SK-N-SH (cell line): ENCODE results near the gene JAG2. TPM values are rescaled to one million over a fixed set of nuclear protein-coding genes. Genes with fewer than 3 reads are reported as not detected.

ENCODE experiments used
- CTCF ChIA-PET: fragments of 300-600, 350-600 bp; formaldehyde crosslinking; extraction: SDS; loops from one replicate; lab custom pipeline; 2021; lab: Yijun Ruan, JAX
- POLR2A ChIA-PET: fragments of 350-600 bp; sonication (Branson Sonifier 250); formaldehyde crosslinking; extraction: SDS; loops from one replicate; lab custom pipeline; 2020; ENCODE audit warnings: antibody characterized with exemption, inconsistent platforms; lab: Yijun Ruan, JAX
- DNase-seq: peaks from one replicate; pipeline ENCODE4 v3.0.0; 2012
- H2AFZ ChIP-seq: fragments of 200-600 bp; sonication (generic); 2 replicates; pipeline ENCODE4 v1.8.1; 2016; ENCODE audit warnings: antibody characterized with exemption, mild to moderate bottlenecking, low read depth
- H3F3A ChIP-seq: fragments of 200-600 bp; sonication (generic); replicated peaks from 2 replicates; pipeline ENCODE3; 2016; ENCODE audit warnings: antibody characterized with exemption, mild to moderate bottlenecking; ENCODE audit not compliant: insufficient read depth
- H3K27ac ChIP-seq, 2 experiments: fragments of 200-500 bp in 1 of 2; fragments of 200-600 bp in 1 of 2; sonication (Bioruptor generic) in 1 of 2; sonication (generic), shearing (Covaris generic) in 1 of 2; 2 replicates each; pipeline versions ENCODE4 v1.5.1 to v1.6.1; 2014 to 2016; ENCODE audit warnings: low read depth in 2 of 2, inconsistent platforms in 1 of 2, low read length in 1 of 2, mild to moderate bottlenecking in 1 of 2, mixed read lengths in 1 of 2
- H3K27me3 ChIP-seq: fragments of 200-600 bp; sonication (generic), shearing (Covaris generic); 2 replicates; pipeline ENCODE4 v1.6.1; 2016; ENCODE audit warnings: mixed run types; ENCODE audit not compliant: insufficient read depth
- H3K36me3 ChIP-seq, 2 experiments: fragments of 200-500 bp in 1 of 2; fragments of 200-600 bp in 1 of 2; sonication (Bioruptor generic) in 1 of 2; sonication (generic) in 1 of 2; replicated peaks in 1 of 2; 2 replicates each; pipeline versions ENCODE3 to v1.5.1; 2014 to 2016; ENCODE audit warnings: low read length in 1 of 2, mild to moderate bottlenecking in 1 of 2; ENCODE audit not compliant: insufficient read depth in 2 of 2, control insufficient read depth in 1 of 2
- H3K4me1 ChIP-seq, 2 experiments: fragments of 200-500 bp in 1 of 2; fragments of 200-600 bp in 1 of 2; sonication (Bioruptor generic) in 1 of 2; sonication (generic), shearing (Covaris generic) in 1 of 2; 2 replicates each; pipeline versions ENCODE4 v1.5.1 to v1.6.1; 2014 to 2016; ENCODE audit warnings: low read depth in 1 of 2, low read length in 1 of 2, mixed run types in 1 of 2; ENCODE audit not compliant: insufficient read depth in 2 of 2, control insufficient read depth in 1 of 2
- H3K4me2 ChIP-seq: fragments of 200-600 bp; sonication (generic), shearing (Covaris generic); 2 replicates; pipeline ENCODE4 v1.6.1; 2017; ENCODE audit warnings: mixed run types
- H3K4me3 ChIP-seq, 2 experiments: fragments of 200-500 bp in 1 of 2; fragments of 200-600 bp in 1 of 2; sonication (Bioruptor generic) in 1 of 2; sonication (generic), shearing (Covaris generic) in 1 of 2; 2 replicates each; pipeline versions ENCODE4 v1.5.1 to v1.8.1; 2014 to 2016; ENCODE audit warnings: low read depth in 2 of 2, inconsistent platforms in 1 of 2, low read length in 1 of 2, mild to moderate bottlenecking in 1 of 2, mixed read lengths in 1 of 2, moderate library complexity in 1 of 2
- H3K79me2 ChIP-seq: fragments of 200-600 bp; sonication (generic); 2 replicates; pipeline ENCODE4 v1.8.1; 2017; ENCODE audit warnings: mild to moderate bottlenecking; ENCODE audit not compliant: insufficient read depth
- H3K9ac ChIP-seq: fragments of 200-600 bp; sonication (generic); 2 replicates; pipeline ENCODE4 v1.6.1; 2017; ENCODE audit warnings: mixed run types
- H3K9me2 ChIP-seq: fragments of 200-600 bp; sonication (generic); 2 replicates; pipeline ENCODE4 v1.6.1; 2017; ENCODE audit warnings: mixed run types
- H3K9me3 ChIP-seq: fragments of 200-600 bp; sonication (generic); 2 replicates; pipeline ENCODE4 v1.6.1; 2017; ENCODE audit warnings: mixed run types, mild to moderate bottlenecking, moderate library complexity
- H4K20me1 ChIP-seq: fragments of 200-600 bp; sonication (generic); 2 replicates; pipeline ENCODE4 v1.6.1; 2017; ENCODE audit warnings: mild to moderate bottlenecking, mixed run types; ENCODE audit not compliant: insufficient read depth
- CTCF ChIP-seq: fragments of 200-600 bp; sonication (generic); IDR thresholded peaks from 2 replicates; pipeline ENCODE4 v1.6.1; 2017; ENCODE audit warnings: antibody characterized with exemption, mild to moderate bottlenecking, moderate library complexity
- ELF1 ChIP-seq: IDR thresholded peaks from 2 replicates; pipeline ENCODE4 v1.4.0; 2012
- FOXJ3 ChIP-seq: sonication (generic); formaldehyde crosslinking; IDR thresholded peaks from 2 replicates; pipeline ENCODE4 v1.5.1; 2020; ENCODE audit warnings: mild to moderate bottlenecking, missing genetic modification reagents
- FOXM1 ChIP-seq: IDR thresholded peaks from 2 replicates; pipeline ENCODE4 v1.4.0; 2012; ENCODE audit warnings: low read depth, mild to moderate bottlenecking
- IRF3 ChIP-seq: fragments of 150-350 bp; IDR thresholded peaks from 2 replicates; pipeline ENCODE4 v1.6.1; 2016; ENCODE audit warnings: mild to moderate bottlenecking, low read depth, low read length
- JUND ChIP-seq: IDR thresholded peaks from 2 replicates; pipeline ENCODE4 v1.4.0; 2012
- MAX ChIP-seq: IDR thresholded peaks from 2 replicates; pipeline ENCODE4 v1.4.0; 2012; ENCODE audit warnings: low read depth
- NFIC ChIP-seq: IDR thresholded peaks from 2 replicates; pipeline ENCODE4 v1.4.0; 2012; ENCODE audit warnings: borderline replicate concordance
- NRF1 ChIP-seq: IDR thresholded peaks from 2 replicates; pipeline ENCODE4 v1.6.1; 2012; ENCODE audit warnings: low read depth, mild to moderate bottlenecking, low read length
- PBX3 ChIP-seq: IDR thresholded peaks from 2 replicates; pipeline ENCODE4; 2012
- RXRA ChIP-seq: IDR thresholded peaks from 2 replicates; pipeline ENCODE4 v1.4.0; 2012; ENCODE audit warnings: low read depth, mild to moderate bottlenecking, borderline replicate concordance
- YY1 ChIP-seq: IDR thresholded peaks from 2 replicates; pipeline ENCODE4 v1.4.0; 2012; ENCODE audit warnings: low read depth, mild to moderate bottlenecking
- WGBS: methylation state at CpG from one replicate; pipeline ENCODE4 v1.1.6; 2017; ENCODE audit warnings: low lambda C conversion rate; 5-methylcytosine and 5-hydroxymethylcytosine counted together
- polyA plus RNA-seq, 3 experiments: library from polyadenylated mRNA; depleted of rRNA; stranded (reverse); fragments of >200 nt; gene quantifications; 2 replicates each; pipeline ENCODE4 v1.2.3, GENCODE V29; 2012

Gene JAG2
- polyA plus RNA-seq, 1 of the 3 experiments (the other 2 are of a cell fraction) = 1.7 TPM

- H3K9me3 ChIP-seq = no peaks in the 10 kb centered on the region
- no peaks in the 10 kb centered on the region for H3K27me3 ChIP-seq
- POLR2A ChIA-PET = no interaction called here
- no peak overlapping the region for H3K27ac ChIP-seq
- no peak for DNase-seq
- H3K4me2 ChIP-seq = no peak overlapping the region
- no peaks in the 10 kb centered on the region for H4K20me1 ChIP-seq
- H2AFZ ChIP-seq = no peak overlapping the region
- H3K4me1 ChIP-seq = peaks cover 0 to 13% of the 10 kb centered on the region in 2 experiments; a peak in 1 of 4 replicates
- H3K9ac ChIP-seq = no peak overlapping the region
- H3K36me3 ChIP-seq = no peaks in the 10 kb centered on the region
- H3K9me2 ChIP-seq = no peaks in the 10 kb centered on the region
- H3K4me3 ChIP-seq = no peak overlapping the region
- H3K79me2 ChIP-seq = no peaks in the 10 kb centered on the region
- CTCF ChIA-PET = interaction anchor here (0.9 kb wide), 1 partner anchor 18 kb away, joined by 3 read pairs; no protein-coding TSS in a partner anchor
- no peak for TF ChIP-seq YY1
- no peak for TF ChIP-seq NRF1
- no peak for TF ChIP-seq FOXJ3 (CRISPR knock-in tag)
- no peak for TF ChIP-seq NFIC
- no peak for TF ChIP-seq CTCF
- no peak for TF ChIP-seq PBX3
- TF ChIP-seq MAX = no peak
- no peak for TF ChIP-seq ELF1
- no peak for TF ChIP-seq FOXM1
- no peak for TF ChIP-seq JUND
- no peak for TF ChIP-seq RXRA
- no peak for TF ChIP-seq IRF3
- H3F3A ChIP-seq = no peaks in the 10 kb centered on the region
- 77% methylated on average over 12 of the region's 22 CpGs for WGBS
Measured at GRCh38 chr14:105146976-105147635, 21.5 kb downstream of the JAG2 start.
